ENCODE measurements around the gene SYT14. TPM values are rescaled to one million over a fixed set of nuclear protein-coding genes. Genes with fewer than 3 reads are reported as not detected.

The SYT14 gene
- polyA plus RNA-seq, 3 donors: 0.39 to 0.45 (median 0.42) TPM

Other genes with a start within 250 kb of the SYT14 start
- under 1 TPM; 0.15 to 0.32 (median 0.23) TPM for gene HSD11B1, start 233.4 kb upstream of the SYT14 start, polyA plus RNA-seq (ENCODE audit: insufficient read length in 3 of 3)
- 1 to 10 TPM; 1.2 to 1.9 (median 1.3) TPM for gene TRAF3IP3, start 182.2 kb upstream of the SYT14 start, polyA plus RNA-seq (ENCODE audit: insufficient read length in 3 of 3)
- 1 to 10 TPM; 3.4 to 3.8 (median 3.7) TPM for gene C1orf74, start 153.7 kb upstream of the SYT14 start, polyA plus RNA-seq (ENCODE audit: insufficient read length in 3 of 3)
- gene IRF6, start 132.1 kb upstream of the SYT14 start, polyA plus RNA-seq (ENCODE audit: insufficient read length in 3 of 3): 10 to 100 TPM; 15.1 to 24.6 (median 15.8) TPM
- 10 to 100 TPM in 2 of 3 donors, 1 to 10 TPM in 1; 9.4 to 11.3 (median 11.1) TPM for gene UTP25, start 110.2 kb upstream of the SYT14 start, polyA plus RNA-seq (ENCODE audit: insufficient read length in 3 of 3)